ENCODE data around the gene NAA40.

- TF ChIP-seq CTCF (IDR thresholded peaks at IDR 0.05) (no peak), POLR2A (IDR thresholded peaks at IDR 0.05) (no peak)
These were observed 32.2 kb upstream of the NAA40 start for GRCh38 chr11:63906585-63906984.
